NCI-H2107 treated with DMSO at 0.1 percent for 48 hours (cell line): ENCODE data around the gene ST6GALNAC2.

Source experiments
- DNase-seq: peaks from one replicate; lab custom pipeline; 2025; ENCODE audit not compliant: unreplicated experiment; lab: John Stamatoyannopoulos, UW

The ST6GALNAC2 gene

GRCh38 chr17:76557368-76558197, 28.1 kb downstream of the ST6GALNAC2 start:
- peak; percentile 91 for DNase-seq

GRCh38 chr17:76556765-76557367, 28.8 kb downstream of the ST6GALNAC2 start:
- DNase-seq: no peak

- no peak for DNase-seq
These were observed 31.5 kb downstream of the ST6GALNAC2 start for GRCh38 chr17:76554131-76554530.

DNA sequence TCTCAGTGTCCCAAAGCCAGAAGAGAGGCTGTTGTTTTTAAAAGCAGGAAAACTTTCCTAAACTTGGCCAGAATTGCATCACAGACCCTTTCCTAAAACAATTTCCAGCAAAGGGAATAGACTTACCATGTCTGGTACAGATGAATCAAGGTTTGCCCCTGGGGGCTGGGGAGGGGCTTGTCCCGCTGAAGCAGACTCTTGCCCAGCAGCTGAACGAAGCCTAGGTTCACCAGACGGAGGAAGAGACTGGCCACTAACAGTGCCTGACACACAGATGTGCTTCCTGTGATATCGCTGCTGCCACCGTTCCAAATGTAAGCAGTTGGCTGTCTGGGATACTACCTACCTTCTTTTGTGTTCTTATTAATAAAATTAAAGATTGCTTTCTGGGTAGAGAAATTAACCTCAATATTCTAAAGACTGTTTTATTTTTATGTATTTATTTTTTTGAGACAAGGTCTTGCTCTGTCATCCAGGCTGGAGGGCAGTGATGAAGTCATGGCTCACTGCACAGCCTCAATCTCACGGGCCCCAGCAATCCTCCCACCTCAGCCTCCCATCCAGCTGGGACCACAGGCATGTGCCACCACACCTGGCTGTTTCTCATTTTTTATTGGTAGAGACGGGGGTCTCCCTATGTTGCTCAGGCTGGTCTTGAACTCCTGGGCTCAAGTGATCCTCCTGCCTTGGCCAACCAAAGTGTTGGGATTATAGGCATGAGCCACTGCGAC, 32.3 kb downstream of the ST6GALNAC2 start:
- DNase-seq: no peak

DNA sequence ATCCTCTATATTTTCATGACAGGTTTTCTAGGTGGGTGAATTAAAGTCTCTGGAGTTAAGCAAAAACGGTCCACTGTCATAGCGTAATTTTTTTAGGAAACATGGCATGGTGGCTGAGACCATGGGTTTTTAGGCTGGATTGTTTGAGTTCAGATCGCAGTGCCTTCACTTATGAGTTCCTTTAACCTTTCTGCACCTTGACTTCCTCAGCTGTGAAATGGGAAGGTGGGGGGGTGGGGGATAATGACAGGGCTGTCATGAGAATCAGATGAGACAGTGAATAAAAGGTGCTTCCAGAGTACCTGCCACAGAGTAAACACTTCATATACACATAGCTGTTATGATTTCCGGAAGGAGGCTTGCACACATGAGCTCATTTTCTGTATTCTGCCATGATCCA, 34.0 kb downstream of the ST6GALNAC2 start:
- no peak for DNase-seq

DNA sequence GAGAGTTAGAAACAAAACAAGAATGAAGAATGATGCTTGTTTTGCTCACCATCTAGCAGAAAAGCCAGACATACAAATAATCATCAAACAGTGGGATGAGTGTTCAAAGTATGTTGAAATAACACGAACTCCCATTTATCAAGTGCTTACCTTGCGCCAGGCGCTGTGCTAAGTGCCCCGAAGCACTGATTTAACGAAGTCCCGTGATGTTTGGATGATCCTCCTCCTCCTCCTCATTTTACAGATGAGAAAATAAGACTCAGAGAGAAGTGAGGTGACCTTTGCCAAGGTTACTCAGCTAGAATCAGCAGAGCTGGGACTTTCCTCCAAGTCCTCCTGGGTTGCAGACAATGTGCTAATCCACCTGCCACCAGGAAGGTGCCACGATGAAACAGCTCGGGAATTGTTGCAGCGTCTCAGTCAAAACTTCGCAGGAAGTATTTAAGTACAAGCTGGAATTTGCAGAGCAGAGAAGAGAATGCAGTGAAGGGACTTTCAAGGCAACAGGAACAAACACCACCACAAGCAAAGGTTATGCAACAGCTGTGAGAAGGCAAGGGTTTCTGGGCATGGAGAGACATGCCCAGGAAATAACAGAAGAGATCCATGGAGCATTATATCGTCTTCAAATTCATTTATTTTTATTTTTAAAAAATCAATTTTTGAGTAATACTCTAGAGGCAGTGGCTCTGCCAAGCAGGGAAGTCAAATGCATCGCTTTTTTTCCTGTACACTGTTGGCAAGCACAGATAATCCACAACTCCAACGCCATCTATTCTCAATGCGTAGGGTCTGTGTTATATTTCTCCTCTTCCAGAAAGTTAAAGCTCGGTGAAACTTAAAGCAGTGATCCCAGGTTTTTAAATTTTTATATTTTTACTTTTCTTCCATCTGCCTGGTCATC, 34.7 kb downstream of the ST6GALNAC2 start:
- no peak for DNase-seq

- DNase-seq: no peak
These were observed 36.1 kb downstream of the ST6GALNAC2 start for GRCh38 chr17:76549539-76549938.

GRCh38 chr17:76549215-76549518, 36.5 kb downstream of the ST6GALNAC2 start:
- DNase-seq: no peak

- no peak for DNase-seq
These were observed 37.1 kb downstream of the ST6GALNAC2 start for GRCh38 chr17:76548378-76549214.

GRCh38 chr17:76547642-76548202, 37.9 kb downstream of the ST6GALNAC2 start:
- no peak for DNase-seq

- DNase-seq: no peak
These were observed 38.4 kb downstream of the ST6GALNAC2 start for GRCh38 chr17:76547183-76547641.

- no peak for DNase-seq
These were observed 39.0 kb downstream of the ST6GALNAC2 start for GRCh38 chr17:76546556-76547182.

- no peak for DNase-seq
These were observed 39.6 kb downstream of the ST6GALNAC2 start for GRCh38 chr17:76545918-76546555.

GRCh38 chr17:76544546-76545365, 40.9 kb downstream of the ST6GALNAC2 start:
- no peak for DNase-seq

DNA sequence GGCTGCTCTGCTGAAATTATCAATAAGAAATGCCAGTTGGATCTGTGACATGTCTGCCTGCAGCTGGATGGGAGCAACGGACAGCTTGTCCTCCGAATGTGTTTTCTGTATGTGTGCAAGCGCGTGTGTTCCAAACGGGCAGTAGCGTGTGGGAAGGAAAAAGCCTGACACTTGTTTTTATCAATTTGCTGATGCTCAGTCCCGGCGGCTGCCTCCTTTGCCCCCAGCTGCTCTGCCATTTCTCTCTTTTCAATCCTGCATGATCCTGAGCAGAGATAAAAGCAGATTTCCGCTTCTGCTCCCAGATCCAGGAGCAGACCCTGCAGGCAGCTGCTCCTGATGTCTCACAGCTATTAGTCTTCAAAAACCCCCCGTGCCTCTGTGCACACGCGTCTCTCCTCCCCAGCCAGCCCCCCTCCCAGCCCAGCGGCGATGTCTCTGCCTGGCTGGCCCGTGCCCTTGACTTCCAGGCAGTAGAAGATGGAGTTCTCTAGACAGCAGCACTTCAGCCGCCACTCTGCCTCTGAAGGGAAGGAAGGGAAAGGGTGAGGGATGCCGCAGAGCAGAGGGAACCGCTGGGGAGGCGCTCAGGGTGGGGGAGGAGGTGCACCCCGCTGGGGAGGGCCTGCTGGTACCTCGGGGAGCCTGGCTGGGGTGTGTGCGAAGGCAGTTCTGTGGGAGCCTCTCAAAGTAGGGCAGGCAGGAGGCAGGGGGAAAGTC, 41.7 kb downstream of the ST6GALNAC2 start:
- peak; percentile 15 for DNase-seq

GRCh38 chr17:76543482-76543825, 42.2 kb downstream of the ST6GALNAC2 start:
- peak; percentile 31 for DNase-seq

GRCh38 chr17:76542984-76543383, 42.7 kb downstream of the ST6GALNAC2 start:
- DNase-seq: no peak
